VCaP (cell line): Measurements from ENCODE around the gene SNAP25.

ENCODE experiments used
- H3K27ac ChIP-seq: fragments of 450-650 bp; 2 replicates; pipeline ENCODE4 v1.5.1; 2017
- TF ChIP-seq, protein P1 (sequence below): fragments of 450-650 bp; conservative IDR thresholded peaks from 2 replicates; pipeline ENCODE4 v1.5.1; 2017; ENCODE audit warnings: mild to moderate bottlenecking, moderate library complexity

Gene SNAP25

DNA sequence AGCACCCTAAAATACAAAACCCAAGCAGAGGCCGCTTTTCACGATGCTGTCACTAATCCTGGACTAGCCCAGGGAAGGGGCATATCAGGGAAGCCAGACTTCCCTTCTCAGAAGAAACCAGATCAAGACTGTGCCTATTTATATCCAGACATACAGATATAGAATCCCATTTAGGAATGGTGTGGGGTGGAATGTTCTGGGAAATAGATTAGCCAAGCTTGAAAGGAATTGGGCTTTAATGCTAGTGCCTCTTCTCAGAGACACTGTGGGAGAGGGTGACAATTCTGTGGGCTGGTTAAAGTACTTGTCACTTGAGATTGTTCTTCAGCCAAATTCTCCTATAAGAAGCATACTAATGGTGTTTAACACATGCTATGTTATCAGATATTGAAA, 45.5 kb downstream of the SNAP25 start:
- TF ChIP-seq, protein P1, sequence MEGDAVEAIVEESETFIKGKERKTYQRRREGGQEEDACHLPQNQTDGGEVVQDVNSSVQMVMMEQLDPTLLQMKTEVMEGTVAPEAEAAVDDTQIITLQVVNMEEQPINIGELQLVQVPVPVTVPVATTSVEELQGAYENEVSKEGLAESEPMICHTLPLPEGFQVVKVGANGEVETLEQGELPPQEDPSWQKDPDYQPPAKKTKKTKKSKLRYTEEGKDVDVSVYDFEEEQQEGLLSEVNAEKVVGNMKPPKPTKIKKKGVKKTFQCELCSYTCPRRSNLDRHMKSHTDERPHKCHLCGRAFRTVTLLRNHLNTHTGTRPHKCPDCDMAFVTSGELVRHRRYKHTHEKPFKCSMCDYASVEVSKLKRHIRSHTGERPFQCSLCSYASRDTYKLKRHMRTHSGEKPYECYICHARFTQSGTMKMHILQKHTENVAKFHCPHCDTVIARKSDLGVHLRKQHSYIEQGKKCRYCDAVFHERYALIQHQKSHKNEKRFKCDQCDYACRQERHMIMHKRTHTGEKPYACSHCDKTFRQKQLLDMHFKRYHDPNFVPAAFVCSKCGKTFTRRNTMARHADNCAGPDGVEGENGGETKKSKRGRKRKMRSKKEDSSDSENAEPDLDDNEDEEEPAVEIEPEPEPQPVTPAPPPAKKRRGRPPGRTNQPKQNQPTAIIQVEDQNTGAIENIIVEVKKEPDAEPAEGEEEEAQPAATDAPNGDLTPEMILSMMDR = no peak
- no peak overlapping the region for H3K27ac ChIP-seq

DNA sequence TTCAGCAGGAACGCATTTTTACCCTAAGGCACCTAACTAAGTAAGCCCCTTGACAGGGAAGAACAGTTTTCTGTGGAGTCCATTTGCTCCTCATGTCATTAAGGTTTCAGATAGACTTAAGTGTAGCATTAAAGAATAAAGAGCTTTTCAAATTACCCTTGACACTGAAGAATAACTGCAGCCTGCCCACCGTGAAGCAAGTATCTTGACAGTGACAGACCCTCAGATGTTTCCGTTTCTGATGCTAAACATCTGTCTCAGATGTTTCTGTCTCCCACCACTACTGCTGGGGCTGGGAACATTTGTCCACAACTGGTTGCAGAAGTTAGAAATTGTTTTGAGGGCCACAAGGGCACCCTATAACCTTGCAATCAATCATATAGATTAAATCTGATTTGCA, 50.0 kb downstream of the SNAP25 start:
- H3K27ac ChIP-seq = no peak overlapping the region
- TF ChIP-seq, protein P1 = no peak

DNA sequence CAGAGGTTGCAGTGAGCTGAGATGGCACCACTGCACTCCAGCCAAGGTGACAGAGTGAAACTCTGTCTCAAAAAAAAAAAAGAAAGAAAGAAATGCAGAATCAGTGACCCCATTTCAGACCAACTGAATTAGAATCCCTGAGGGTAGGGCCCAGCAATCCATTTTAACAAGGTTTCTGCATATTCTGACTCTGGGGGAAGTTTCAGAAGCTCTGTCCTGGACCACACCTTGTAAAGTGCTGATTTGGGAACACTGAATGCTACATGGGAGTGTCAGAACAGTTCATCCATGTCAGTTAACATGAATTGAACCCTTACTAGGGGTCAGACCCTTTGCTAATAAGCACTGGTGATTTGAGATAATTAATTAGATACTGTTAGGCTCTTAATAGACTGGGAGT, 52.0 kb downstream of the SNAP25 start:
- no peak overlapping the region for H3K27ac ChIP-seq
- TF ChIP-seq, protein P1 = no peak

DNA sequence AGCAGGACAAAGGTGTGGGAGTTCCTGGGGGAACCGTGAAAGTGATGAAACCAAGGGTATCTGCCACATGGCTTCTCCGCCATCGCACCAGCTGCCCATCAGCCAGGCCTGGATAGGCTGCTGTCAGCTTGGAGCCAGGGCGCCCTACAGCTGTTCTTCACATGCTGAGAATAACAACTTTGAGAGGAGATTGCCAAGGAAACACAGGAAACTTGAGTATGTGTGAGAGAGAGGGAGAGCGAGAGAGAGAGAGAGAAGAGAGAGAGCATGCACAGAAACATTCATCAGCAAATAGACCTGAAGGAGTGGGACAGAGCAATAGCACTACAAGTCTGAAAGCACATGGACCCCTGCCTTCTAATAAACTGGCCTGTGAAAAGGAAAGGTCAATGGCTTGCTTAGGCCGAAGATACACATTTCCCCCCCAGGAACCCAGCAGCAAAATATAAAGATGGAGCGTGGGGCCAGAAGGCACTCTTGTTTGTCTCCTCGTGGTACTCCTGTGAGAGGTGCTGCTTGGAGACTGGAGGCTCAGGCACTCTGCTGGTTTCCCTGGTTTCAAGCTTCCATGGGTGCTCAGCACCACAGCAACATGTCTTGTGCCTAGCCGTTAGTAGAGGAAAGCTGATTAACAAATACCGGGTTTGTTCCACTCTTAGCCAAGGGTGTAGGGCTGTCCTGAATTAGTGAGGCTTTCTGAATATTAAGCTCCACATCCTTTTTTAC, 53.0 kb downstream of the SNAP25 start:
- TF ChIP-seq, protein P1 = no peak

DNA sequence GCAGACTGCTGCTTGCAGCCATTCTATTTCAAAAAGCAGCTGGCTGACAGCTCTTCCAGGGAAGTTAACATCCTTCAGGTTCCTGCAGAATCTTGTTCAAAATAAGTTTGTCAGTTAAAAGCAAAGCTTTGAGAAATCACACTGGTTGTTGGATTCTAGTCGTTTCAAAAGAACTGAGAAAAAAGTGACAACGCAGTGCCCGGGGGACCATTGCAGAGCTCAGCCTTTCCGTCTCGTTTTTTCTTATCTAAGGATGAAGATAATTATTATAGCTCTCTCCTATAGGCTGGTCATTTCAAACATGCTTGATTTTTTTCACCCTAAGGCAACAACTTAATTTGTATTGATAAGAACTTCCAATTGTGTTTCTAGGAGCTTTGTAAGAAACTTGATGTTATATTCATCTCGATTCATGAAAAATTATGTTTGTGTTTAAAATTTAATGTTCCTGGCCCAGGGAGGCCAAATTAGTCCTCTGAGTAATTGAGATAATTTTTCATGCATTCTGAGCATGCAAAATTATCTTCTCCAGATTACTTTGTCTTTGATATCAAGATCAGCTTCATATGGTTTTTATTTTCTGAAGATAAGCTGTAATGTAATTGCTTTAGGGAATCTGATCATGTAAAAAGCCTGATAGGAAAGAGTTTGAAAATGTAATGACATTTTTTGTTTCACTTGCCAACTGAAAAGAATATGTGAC, 58.4 kb downstream of the SNAP25 start:
- no peak overlapping the region for H3K27ac ChIP-seq
- TF ChIP-seq, protein P1 = no peak

More for the DNA sequence above, 53.0 kb downstream of the SNAP25 start:
- H3K27ac ChIP-seq = no peak overlapping the region

DNA sequence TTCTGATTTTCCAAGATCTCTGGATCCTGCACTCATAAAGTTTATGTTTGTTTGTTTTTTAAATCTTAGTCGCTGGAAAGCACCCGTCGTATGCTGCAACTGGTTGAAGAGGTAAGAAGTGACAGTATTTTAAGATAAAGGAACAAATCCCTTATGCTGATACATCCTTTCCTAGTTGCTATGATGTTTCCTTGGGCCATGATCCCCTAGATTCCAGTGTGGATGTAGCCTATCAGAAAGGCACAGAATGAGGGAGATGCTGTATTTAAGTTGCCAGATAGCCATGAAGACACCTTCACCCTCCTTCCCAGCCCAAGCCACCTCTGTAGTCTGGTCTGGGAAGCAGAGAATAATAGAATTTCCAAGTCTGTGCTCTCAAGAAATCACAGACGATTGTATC, 59.0 kb downstream of the SNAP25 start:
- H3K27ac ChIP-seq = no peak overlapping the region
- TF ChIP-seq, protein P1 = no peak

DNA sequence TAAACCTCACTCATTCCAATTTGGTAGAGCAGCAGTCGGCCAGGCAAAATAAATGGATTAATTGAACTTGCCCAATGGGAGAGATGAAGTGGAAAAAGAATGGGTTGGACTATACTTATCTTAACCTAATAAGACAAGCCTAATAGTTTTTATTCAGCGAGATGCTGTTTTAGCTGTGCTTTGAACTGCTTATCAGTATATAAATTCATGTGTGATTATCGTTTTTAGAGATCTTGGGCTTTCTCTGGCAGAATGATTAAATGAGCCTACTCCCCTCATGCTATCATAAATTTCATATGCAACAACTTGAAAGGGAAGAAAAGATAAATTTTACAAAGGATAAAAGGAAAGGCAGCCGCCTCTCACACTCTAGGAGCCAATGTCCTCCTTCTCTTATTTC, 59.8 kb downstream of the SNAP25 start:
- H3K27ac ChIP-seq = no peak overlapping the region
- TF ChIP-seq, protein P1 = no peak
